ENCODE data around the gene NPLOC4. TPM values are rescaled to one million over a fixed set of nuclear protein-coding genes. Genes with fewer than 3 reads are reported as not detected.

The NPLOC4 gene
- total and polyA plus RNA-seq, 2 of the 13 experiments (the other 11 are each of a cell fraction or from before 2014, with no cell fraction given), result 57.0 to 97.0 TPM

DNA sequence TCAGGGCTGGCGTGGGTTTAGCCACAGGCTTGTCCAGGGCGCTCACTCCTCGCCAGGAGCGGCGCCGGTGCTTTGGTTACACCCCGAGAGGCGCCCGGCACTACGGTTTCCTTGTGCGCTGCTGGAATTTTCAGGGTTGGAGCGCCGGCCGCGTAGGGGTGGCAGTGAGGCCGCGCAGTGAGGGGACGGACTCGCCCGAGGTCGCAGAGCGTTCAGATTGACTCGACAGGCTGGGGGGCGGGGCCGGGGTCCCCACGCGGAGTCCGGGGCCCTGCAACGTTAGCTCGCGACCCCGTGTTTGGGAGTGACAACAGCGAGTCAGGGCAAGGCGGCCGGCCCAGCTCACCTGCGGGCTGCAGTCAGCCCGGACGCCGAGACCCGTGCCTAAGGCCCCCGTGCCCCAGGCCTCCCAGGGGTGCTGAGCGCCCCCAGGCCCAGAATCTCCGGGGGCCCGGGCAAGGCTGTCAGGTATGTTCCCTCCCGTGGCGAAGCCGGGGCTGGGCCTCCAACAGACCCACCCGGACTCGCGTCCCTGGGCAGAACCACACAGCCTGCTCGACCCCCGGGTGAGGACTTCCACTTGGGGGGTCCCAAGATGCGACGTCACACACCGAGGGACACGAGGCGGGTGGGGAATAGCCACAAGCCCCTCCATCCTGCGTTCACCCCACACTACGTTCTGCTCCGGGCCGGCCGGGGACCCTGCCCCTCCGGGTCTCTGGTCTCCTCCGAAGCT lies 123.0 kb downstream of the NPLOC4 start (continued):
- TF ChIP-seq, protein P1, sequence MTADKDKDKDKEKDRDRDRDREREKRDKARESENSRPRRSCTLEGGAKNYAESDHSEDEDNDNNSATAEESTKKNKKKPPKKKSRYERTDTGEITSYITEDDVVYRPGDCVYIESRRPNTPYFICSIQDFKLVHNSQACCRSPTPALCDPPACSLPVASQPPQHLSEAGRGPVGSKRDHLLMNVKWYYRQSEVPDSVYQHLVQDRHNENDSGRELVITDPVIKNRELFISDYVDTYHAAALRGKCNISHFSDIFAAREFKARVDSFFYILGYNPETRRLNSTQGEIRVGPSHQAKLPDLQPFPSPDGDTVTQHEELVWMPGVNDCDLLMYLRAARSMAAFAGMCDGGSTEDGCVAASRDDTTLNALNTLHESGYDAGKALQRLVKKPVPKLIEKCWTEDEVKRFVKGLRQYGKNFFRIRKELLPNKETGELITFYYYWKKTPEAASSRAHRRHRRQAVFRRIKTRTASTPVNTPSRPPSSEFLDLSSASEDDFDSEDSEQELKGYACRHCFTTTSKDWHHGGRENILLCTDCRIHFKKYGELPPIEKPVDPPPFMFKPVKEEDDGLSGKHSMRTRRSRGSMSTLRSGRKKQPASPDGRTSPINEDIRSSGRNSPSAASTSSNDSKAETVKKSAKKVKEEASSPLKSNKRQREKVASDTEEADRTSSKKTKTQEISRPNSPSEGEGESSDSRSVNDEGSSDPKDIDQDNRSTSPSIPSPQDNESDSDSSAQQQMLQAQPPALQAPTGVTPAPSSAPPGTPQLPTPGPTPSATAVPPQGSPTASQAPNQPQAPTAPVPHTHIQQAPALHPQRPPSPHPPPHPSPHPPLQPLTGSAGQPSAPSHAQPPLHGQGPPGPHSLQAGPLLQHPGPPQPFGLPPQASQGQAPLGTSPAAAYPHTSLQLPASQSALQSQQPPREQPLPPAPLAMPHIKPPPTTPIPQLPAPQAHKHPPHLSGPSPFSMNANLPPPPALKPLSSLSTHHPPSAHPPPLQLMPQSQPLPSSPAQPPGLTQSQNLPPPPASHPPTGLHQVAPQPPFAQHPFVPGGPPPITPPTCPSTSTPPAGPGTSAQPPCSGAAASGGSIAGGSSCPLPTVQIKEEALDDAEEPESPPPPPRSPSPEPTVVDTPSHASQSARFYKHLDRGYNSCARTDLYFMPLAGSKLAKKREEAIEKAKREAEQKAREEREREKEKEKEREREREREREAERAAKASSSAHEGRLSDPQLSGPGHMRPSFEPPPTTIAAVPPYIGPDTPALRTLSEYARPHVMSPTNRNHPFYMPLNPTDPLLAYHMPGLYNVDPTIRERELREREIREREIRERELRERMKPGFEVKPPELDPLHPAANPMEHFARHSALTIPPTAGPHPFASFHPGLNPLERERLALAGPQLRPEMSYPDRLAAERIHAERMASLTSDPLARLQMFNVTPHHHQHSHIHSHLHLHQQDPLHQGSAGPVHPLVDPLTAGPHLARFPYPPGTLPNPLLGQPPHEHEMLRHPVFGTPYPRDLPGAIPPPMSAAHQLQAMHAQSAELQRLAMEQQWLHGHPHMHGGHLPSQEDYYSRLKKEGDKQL (CRISPR knock-in tag; IDR thresholded peaks at IDR 0.05; ENCODE audit: low read depth), result 0 out of 2 replicates have a peak, but pooled peaks have one; percentile 28
- TF ChIP-seq, protein P2, sequence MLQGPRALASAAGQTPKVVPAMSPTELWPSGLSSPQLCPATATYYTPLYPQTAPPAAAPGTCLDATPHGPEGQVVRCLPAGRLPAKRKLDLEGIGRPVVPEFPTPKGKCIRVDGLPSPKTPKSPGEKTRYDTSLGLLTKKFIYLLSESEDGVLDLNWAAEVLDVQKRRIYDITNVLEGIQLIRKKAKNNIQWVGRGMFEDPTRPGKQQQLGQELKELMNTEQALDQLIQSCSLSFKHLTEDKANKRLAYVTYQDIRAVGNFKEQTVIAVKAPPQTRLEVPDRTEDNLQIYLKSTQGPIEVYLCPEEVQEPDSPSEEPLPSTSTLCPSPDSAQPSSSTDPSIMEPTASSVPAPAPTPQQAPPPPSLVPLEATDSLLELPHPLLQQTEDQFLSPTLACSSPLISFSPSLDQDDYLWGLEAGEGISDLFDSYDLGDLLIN (CRISPR knock-in tag; IDR thresholded peaks at IDR 0.05; ENCODE audit: borderline replicate concordance), result no peak
- TF ChIP-seq FOXA1 (IDR thresholded peaks at IDR 0.05) (no peak), FOXA1 (CRISPR knock-in tag; IDR thresholded peaks at IDR 0.05) (0 out of 2 replicates have a peak, but pooled peaks have one; percentile 3), PPARG (CRISPR knock-in tag; conservative IDR thresholded peaks at IDR 0.05) (no peak), ZNF331 (CRISPR knock-in tag; IDR thresholded peaks at IDR 0.05) (0 out of 2 replicates have a peak, but pooled peaks have one; percentile 8), SKI (IDR thresholded peaks at IDR 0.05; ENCODE audit: partially characterized antibody) (no peak), TMF1 (CRISPR knock-in tag; IDR thresholded peaks at IDR 0.05; ENCODE audit: low read depth) (peak; percentile 35; the same call in 1 of the 2 replicates), ZNF768 (CRISPR knock-in tag; IDR thresholded peaks at IDR 0.05) (peak; percentile 69), FOXP1 (IDR thresholded peaks at IDR 0.05) (no peak), FOXP1 (CRISPR knock-in tag; IDR thresholded peaks at IDR 0.05) (no peak), ARNTL (CRISPR knock-in tag; IDR thresholded peaks at IDR 0.05) (0 out of 2 replicates have a peak, but pooled peaks have one; percentile 47), ZSCAN9 (CRISPR knock-in tag; IDR thresholded peaks at IDR 0.05; ENCODE audit: borderline replicate concordance) (peak; percentile 77; the same call in 1 of the 2 replicates), CCDC6 (CRISPR knock-in tag; IDR thresholded peaks at IDR 0.05) (0 out of 2 replicates have a peak, but pooled peaks have one; percentile 2)
- TF ChIP-seq, protein P3, sequence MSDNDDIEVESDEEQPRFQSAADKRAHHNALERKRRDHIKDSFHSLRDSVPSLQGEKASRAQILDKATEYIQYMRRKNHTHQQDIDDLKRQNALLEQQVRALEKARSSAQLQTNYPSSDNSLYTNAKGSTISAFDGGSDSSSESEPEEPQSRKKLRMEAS (IDR thresholded peaks at IDR 0.05), result peak; percentile 38; the same call in 1 of the 2 replicates
- TF ChIP-seq, protein P4, sequence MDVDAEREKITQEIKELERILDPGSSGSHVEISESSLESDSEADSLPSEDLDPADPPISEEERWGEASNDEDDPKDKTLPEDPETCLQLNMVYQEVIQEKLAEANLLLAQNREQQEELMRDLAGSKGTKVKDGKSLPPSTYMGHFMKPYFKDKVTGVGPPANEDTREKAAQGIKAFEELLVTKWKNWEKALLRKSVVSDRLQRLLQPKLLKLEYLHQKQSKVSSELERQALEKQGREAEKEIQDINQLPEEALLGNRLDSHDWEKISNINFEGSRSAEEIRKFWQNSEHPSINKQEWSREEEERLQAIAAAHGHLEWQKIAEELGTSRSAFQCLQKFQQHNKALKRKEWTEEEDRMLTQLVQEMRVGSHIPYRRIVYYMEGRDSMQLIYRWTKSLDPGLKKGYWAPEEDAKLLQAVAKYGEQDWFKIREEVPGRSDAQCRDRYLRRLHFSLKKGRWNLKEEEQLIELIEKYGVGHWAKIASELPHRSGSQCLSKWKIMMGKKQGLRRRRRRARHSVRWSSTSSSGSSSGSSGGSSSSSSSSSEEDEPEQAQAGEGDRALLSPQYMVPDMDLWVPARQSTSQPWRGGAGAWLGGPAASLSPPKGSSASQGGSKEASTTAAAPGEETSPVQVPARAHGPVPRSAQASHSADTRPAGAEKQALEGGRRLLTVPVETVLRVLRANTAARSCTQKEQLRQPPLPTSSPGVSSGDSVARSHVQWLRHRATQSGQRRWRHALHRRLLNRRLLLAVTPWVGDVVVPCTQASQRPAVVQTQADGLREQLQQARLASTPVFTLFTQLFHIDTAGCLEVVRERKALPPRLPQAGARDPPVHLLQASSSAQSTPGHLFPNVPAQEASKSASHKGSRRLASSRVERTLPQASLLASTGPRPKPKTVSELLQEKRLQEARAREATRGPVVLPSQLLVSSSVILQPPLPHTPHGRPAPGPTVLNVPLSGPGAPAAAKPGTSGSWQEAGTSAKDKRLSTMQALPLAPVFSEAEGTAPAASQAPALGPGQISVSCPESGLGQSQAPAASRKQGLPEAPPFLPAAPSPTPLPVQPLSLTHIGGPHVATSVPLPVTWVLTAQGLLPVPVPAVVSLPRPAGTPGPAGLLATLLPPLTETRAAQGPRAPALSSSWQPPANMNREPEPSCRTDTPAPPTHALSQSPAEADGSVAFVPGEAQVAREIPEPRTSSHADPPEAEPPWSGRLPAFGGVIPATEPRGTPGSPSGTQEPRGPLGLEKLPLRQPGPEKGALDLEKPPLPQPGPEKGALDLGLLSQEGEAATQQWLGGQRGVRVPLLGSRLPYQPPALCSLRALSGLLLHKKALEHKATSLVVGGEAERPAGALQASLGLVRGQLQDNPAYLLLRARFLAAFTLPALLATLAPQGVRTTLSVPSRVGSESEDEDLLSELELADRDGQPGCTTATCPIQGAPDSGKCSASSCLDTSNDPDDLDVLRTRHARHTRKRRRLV (CRISPR knock-in tag; IDR thresholded peaks at IDR 0.05), result 0 out of 2 replicates have a peak, but pooled peaks have one; percentile 11
- TF ChIP-seq, protein P5, sequence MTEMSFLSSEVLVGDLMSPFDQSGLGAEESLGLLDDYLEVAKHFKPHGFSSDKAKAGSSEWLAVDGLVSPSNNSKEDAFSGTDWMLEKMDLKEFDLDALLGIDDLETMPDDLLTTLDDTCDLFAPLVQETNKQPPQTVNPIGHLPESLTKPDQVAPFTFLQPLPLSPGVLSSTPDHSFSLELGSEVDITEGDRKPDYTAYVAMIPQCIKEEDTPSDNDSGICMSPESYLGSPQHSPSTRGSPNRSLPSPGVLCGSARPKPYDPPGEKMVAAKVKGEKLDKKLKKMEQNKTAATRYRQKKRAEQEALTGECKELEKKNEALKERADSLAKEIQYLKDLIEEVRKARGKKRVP (CRISPR knock-in tag; IDR thresholded peaks at IDR 0.05), result no peak

All from HepG2 (cell line).